GM12878 (cell line): ENCODE data around the gene CSNK1G1.

ENCODE experiments used
- CTCF ChIP-seq, 3 experiments: IDR thresholded peaks in 2 of 3; conservative IDR thresholded peaks in 1 of 3; 2 replicates each; pipeline ENCODE4 v1.5.1; 2011; ENCODE audit warnings: low read depth in 3 of 3, low read length in 3 of 3, mild to moderate bottlenecking in 3 of 3, control low read depth in 2 of 3, moderate library complexity in 2 of 3, inconsistent platforms in 1 of 3, mixed read lengths in 1 of 3; ENCODE audit not compliant: control insufficient read depth in 2 of 3, insufficient read depth in 1 of 3; ENCODE audit errors: extremely low read depth in 1 of 3
- E2F8 ChIP-seq: fragments of 450-650 bp; IDR thresholded peaks from 2 replicates; pipeline ENCODE4 v1.6.1; 2018; ENCODE audit warnings: mild to moderate bottlenecking, low read depth, moderate library complexity; ENCODE audit not compliant: partially characterized antibody
- EP300 ChIP-seq, 2 experiments: fragments of 150-350 bp in 1 of 2; IDR thresholded peaks; 2 replicates each; pipeline ENCODE4 v1.6.1; 2011 to 2012; ENCODE audit warnings: low read depth in 2 of 2, low read length in 2 of 2, borderline replicate concordance in 1 of 2, improper control_type of control experiment in 1 of 2, inconsistent platforms in 1 of 2; ENCODE audit not compliant: control insufficient read depth in 1 of 2
- ESRRA ChIP-seq: IDR thresholded peaks from 2 replicates; pipeline ENCODE4 v1.6.1; 2012; ENCODE audit warnings: mild to moderate bottlenecking, low read length, improper control_type of control experiment
- EZH2 ChIP-seq: IDR thresholded peaks from 2 replicates; pipeline ENCODE4 v1.6.1; 2012; ENCODE audit warnings: low read depth, mild to moderate bottlenecking, control low read depth, inconsistent platforms, low read length, borderline replicate concordance; ENCODE audit not compliant: control insufficient read depth
- HCFC1 ChIP-seq: fragments of 150-350 bp; IDR thresholded peaks from 2 replicates; pipeline ENCODE4 v1.6.1; 2014; ENCODE audit warnings: low read length
- JUND ChIP-seq: IDR thresholded peaks from 2 replicates; pipeline ENCODE4 v1.6.1; 2012; ENCODE audit warnings: low read depth, mild to moderate bottlenecking, low read length, improper control_type of control experiment, moderate library complexity
- NKRF ChIP-seq: fragments of 450-650 bp; conservative IDR thresholded peaks from 2 replicates; pipeline ENCODE4 v1.6.1; 2017; ENCODE audit warnings: mild to moderate bottlenecking, moderate library complexity
- POLR2AphosphoS5 ChIP-seq: IDR thresholded peaks from 2 replicates; pipeline ENCODE4 v1.6.1; 2011; ENCODE audit warnings: mild to moderate bottlenecking, low read length, inconsistent platforms
- RBBP5 ChIP-seq: fragments of 200-600 bp; sonication (generic); conservative IDR thresholded peaks from 2 replicates; pipeline ENCODE4 v1.6.1; 2016
- RFX5 ChIP-seq: IDR thresholded peaks from 2 replicates; pipeline ENCODE4 v1.6.1; 2011; ENCODE audit warnings: low read depth, low read length, improper control_type of control experiment
- USF2 ChIP-seq: IDR thresholded peaks from 2 replicates; pipeline ENCODE4 v1.6.1; 2011; ENCODE audit warnings: low read depth, low read length, improper control_type of control experiment, borderline replicate concordance
- ZNF24 ChIP-seq: fragments of 450-650 bp; IDR thresholded peaks from 2 replicates; pipeline ENCODE4 v1.6.1; 2017; ENCODE audit warnings: antibody characterized with exemption, mild to moderate bottlenecking

GRCh38 chr15:64122936-64123351 lies 233.0 kb downstream of the CSNK1G1 start:
- TF ChIP-seq E2F8, result no peak
- TF ChIP-seq POLR2AphosphoS5, result no peak
- no peak for TF ChIP-seq EP300 (IDR thresholded peaks at IDR 0.05; ENCODE audit: borderline replicate concordance in 1 of 2, control insufficient read depth in 1 of 2, low read depth in 2 of 2, low read length in 2 of 2)
- no peak for TF ChIP-seq RFX5
- TF ChIP-seq ESRRA, result no peak
- TF ChIP-seq CTCF (IDR thresholded peaks at IDR 0.05 in 2 of 3, conservative IDR thresholded peaks at IDR 0.05 in 1 of 3; ENCODE audit: control insufficient read depth in 2 of 3, extremely low read depth in 1 of 3, insufficient read depth in 1 of 3, low read depth in 3 of 3, low read length in 3 of 3), result no peak
- no peak for TF ChIP-seq HCFC1
- TF ChIP-seq NKRF, result no peak
- TF ChIP-seq RBBP5, result no peak
- TF ChIP-seq USF2, result no peak
- TF ChIP-seq ZNF24, result no peak
- no peak for TF ChIP-seq JUND
- TF ChIP-seq EZH2, result no peak
